ENCODE measurements around the gene MAGED1.

Gene MAGED1

GRCh38 chrX:51892921-51893745 lies at the start of gene MAGED1:
TSS of gene MAGED1 (plus strand) at chrX:51893623. CDS start at chrX:51894305, 682 bp downstream.
- no peak for TF ChIP-seq GATA3 (IDR thresholded peaks at IDR 0.05; ENCODE audit: low read depth, low read length)
- TF ChIP-seq GATA2 (IDR thresholded peaks at IDR 0.05; ENCODE audit: low read depth, low read length) = no peak

GRCh38 chrX:51847463-51847862 lies 46.0 kb upstream of the MAGED1 start:
- no peak for TF ChIP-seq GATA3 (IDR thresholded peaks at IDR 0.05; ENCODE audit: low read depth, low read length)
- TF ChIP-seq GATA2 (IDR thresholded peaks at IDR 0.05; ENCODE audit: low read depth, low read length) = no peak

- TF ChIP-seq GATA2 (IDR thresholded peaks at IDR 0.05; ENCODE audit: low read depth, low read length) (no peak), GATA3 (IDR thresholded peaks at IDR 0.05; ENCODE audit: low read depth, low read length) (no peak)
Observed at GRCh38 chrX:51851507-51852085, 41.8 kb upstream of the MAGED1 start.

GRCh38 chrX:51852096-51852495 lies 41.3 kb upstream of the MAGED1 start:
- TF ChIP-seq GATA2 (IDR thresholded peaks at IDR 0.05; ENCODE audit: low read depth, low read length) = no peak
- no peak for TF ChIP-seq GATA3 (IDR thresholded peaks at IDR 0.05; ENCODE audit: low read depth, low read length)

GRCh38 chrX:51852621-51853020 lies 40.8 kb upstream of the MAGED1 start:
- no peak for TF ChIP-seq GATA2 (IDR thresholded peaks at IDR 0.05; ENCODE audit: low read depth, low read length)
- no peak for TF ChIP-seq GATA3 (IDR thresholded peaks at IDR 0.05; ENCODE audit: low read depth, low read length)

GRCh38 chrX:51853251-51853650 lies 40.2 kb upstream of the MAGED1 start:
- TF ChIP-seq GATA2 (IDR thresholded peaks at IDR 0.05; ENCODE audit: low read depth, low read length) (no peak), GATA3 (IDR thresholded peaks at IDR 0.05; ENCODE audit: low read depth, low read length) (no peak)

GRCh38 chrX:51855698-51856097 lies 37.7 kb upstream of the MAGED1 start:
- TF ChIP-seq GATA3 (IDR thresholded peaks at IDR 0.05; ENCODE audit: low read depth, low read length) (no peak), GATA2 (IDR thresholded peaks at IDR 0.05; ENCODE audit: low read depth, low read length) (no peak)

- TF ChIP-seq GATA2 (IDR thresholded peaks at IDR 0.05; ENCODE audit: low read depth, low read length) = no peak
- TF ChIP-seq GATA3 (IDR thresholded peaks at IDR 0.05; ENCODE audit: low read depth, low read length) = no peak
Observed at GRCh38 chrX:51857159-51857733, 36.2 kb upstream of the MAGED1 start.

GRCh38 chrX:51860679-51861078 lies 32.7 kb upstream of the MAGED1 start:
- no peak for TF ChIP-seq GATA3 (IDR thresholded peaks at IDR 0.05; ENCODE audit: low read depth, low read length)
- TF ChIP-seq GATA2 (IDR thresholded peaks at IDR 0.05; ENCODE audit: low read depth, low read length) = no peak

- TF ChIP-seq GATA2 (IDR thresholded peaks at IDR 0.05; ENCODE audit: low read depth, low read length) (no peak), GATA3 (IDR thresholded peaks at IDR 0.05; ENCODE audit: low read depth, low read length) (no peak)
Observed at GRCh38 chrX:51862920-51863319, 30.5 kb upstream of the MAGED1 start.

- TF ChIP-seq GATA2 (IDR thresholded peaks at IDR 0.05; ENCODE audit: low read depth, low read length) (no peak), GATA3 (IDR thresholded peaks at IDR 0.05; ENCODE audit: low read depth, low read length) (no peak)
Observed at GRCh38 chrX:51866210-51866609, 27.2 kb upstream of the MAGED1 start.

- TF ChIP-seq GATA3 (IDR thresholded peaks at IDR 0.05; ENCODE audit: low read depth, low read length) (no peak), GATA2 (IDR thresholded peaks at IDR 0.05; ENCODE audit: low read depth, low read length) (no peak)
Observed at GRCh38 chrX:51867626-51868025, 25.8 kb upstream of the MAGED1 start.

GRCh38 chrX:51870354-51870753 lies 23.1 kb upstream of the MAGED1 start:
- no peak for TF ChIP-seq GATA3 (IDR thresholded peaks at IDR 0.05; ENCODE audit: low read depth, low read length)
- no peak for TF ChIP-seq GATA2 (IDR thresholded peaks at IDR 0.05; ENCODE audit: low read depth, low read length)

- TF ChIP-seq GATA2 (IDR thresholded peaks at IDR 0.05; ENCODE audit: low read depth, low read length) (no peak), GATA3 (IDR thresholded peaks at IDR 0.05; ENCODE audit: low read depth, low read length) (no peak)
Observed at GRCh38 chrX:51874123-51874522, 19.3 kb upstream of the MAGED1 start.

GRCh38 chrX:51876441-51876840 lies 17.0 kb upstream of the MAGED1 start:
- TF ChIP-seq GATA3 (IDR thresholded peaks at IDR 0.05; ENCODE audit: low read depth, low read length) (no peak), GATA2 (IDR thresholded peaks at IDR 0.05; ENCODE audit: low read depth, low read length) (no peak)
